GM10847 (cell line): ENCODE data around the gene TRAF4.

Experiments used
- POLR2A ChIP-seq: IDR thresholded peaks from 2 replicates; pipeline ENCODE4 v1.6.1; 2011; ENCODE audit not compliant: insufficient read length; ENCODE audit errors: extremely low read depth

The TRAF4 gene

GRCh38 chr17:28724500-28725165, 19.2 kb upstream of the TRAF4 start:
- TF ChIP-seq POLR2A, result no peak

- TF ChIP-seq POLR2A, result no peak
Measured at GRCh38 chr17:28725166-28725659, 18.6 kb upstream of the TRAF4 start.

GRCh38 chr17:28725660-28726225, 18.1 kb upstream of the TRAF4 start:
- peak; percentile 24 for TF ChIP-seq POLR2A

- TF ChIP-seq POLR2A, result no peak
Measured at GRCh38 chr17:28726226-28726626, 17.6 kb upstream of the TRAF4 start, which contains the start of gene TLCD1. Gene TLCD1, minus strand, starts transcription at chr17:28726233. Its CDS starts 136 bp downstream, at chr17:28726097.

GRCh38 chr17:28726627-28727491, 17.0 kb upstream of the TRAF4 start:
- TF ChIP-seq POLR2A, result peak; percentile 48

GRCh38 chr17:28728364-28729200, 15.2 kb upstream of the TRAF4 start, which contains the start of gene NEK8:
Gene NEK8, plus strand, starts transcription at chr17:28728788. Its CDS starts 26 bp downstream, at chr17:28728814.
- TF ChIP-seq POLR2A, result peak; percentile 63

GRCh38 chr17:28729950-28730330, 13.9 kb upstream of the TRAF4 start:
- TF ChIP-seq POLR2A, result no peak

- TF ChIP-seq POLR2A, result no peak
Measured at GRCh38 chr17:28733346-28733745, 10.5 kb upstream of the TRAF4 start.

GRCh38 chr17:28734712-28735241, 9.0 kb upstream of the TRAF4 start:
- TF ChIP-seq POLR2A, result no peak

- no peak for TF ChIP-seq POLR2A
Measured at GRCh38 chr17:28735242-28735722, 8.5 kb upstream of the TRAF4 start.

- no peak for TF ChIP-seq POLR2A
Measured at GRCh38 chr17:28737316-28737715, 6.5 kb upstream of the TRAF4 start.

- TF ChIP-seq POLR2A, result peak; percentile 66
Measured at GRCh38 chr17:28737770-28738679, 5.8 kb upstream of the TRAF4 start.

GRCh38 chr17:28738680-28739384, 5.0 kb upstream of the TRAF4 start:
- peak; percentile 11 for TF ChIP-seq POLR2A
